ENCODE measurements around the gene CPT1B. TPM values are rescaled to one million over a fixed set of nuclear protein-coding genes. Genes with fewer than 3 reads are reported as not detected.

The CPT1B gene
- total and polyA plus RNA-seq, 10 of the 15 experiments (the other 5 are each of a cell fraction or from before 2014, with no cell fraction given), result 3.5 to 54.0 (median 21.7) TPM

- ChIA-PET RAD21 (ENCODE audit: unreplicated experiment) (no interaction called here), POLR2A (no interaction called here), SMC1A (ENCODE audit: uncharacterized antibody, unreplicated experiment) (no interaction called here), CTCF (no interaction called here)
- Histone ChIP-seq H4K20me1 (ENCODE audit: control insufficient read depth, insufficient read depth) (no peaks in the 10 kb centered on the region), H3K4me3 (no peak overlapping the region), H3K79me2 (ENCODE audit: control insufficient read depth, insufficient read depth, low read length) (no peaks in the 10 kb centered on the region), H3K4me1 (ENCODE audit: control insufficient read depth, insufficient read depth, low read length) (no peaks in the 10 kb centered on the region), H3K9ac (ENCODE audit: control insufficient read depth, insufficient read depth, low read length) (no peak overlapping the region), H3K9me3 (replicated peaks; ENCODE audit: control insufficient read depth, insufficient read depth, low read length) (no peaks in the 10 kb centered on the region), H3K27me3 (replicated peaks in 1 of 2; ENCODE audit: control insufficient read depth in 2 of 2, insufficient read depth in 2 of 2, low read length in 1 of 2) (peaks cover 5 to 6% of the 10 kb centered on the region in 2 experiments; a peak in 3 of 4 replicates), H3K27ac (ENCODE audit: control insufficient read depth, insufficient read depth) (no peak overlapping the region), H2AFZ (ENCODE audit: control insufficient read depth, low read depth, low read length) (no peak overlapping the region), H3K4me2 (ENCODE audit: control insufficient read depth, insufficient read depth) (no peak overlapping the region), H3K36me3 (ENCODE audit: control insufficient read depth in 2 of 2, insufficient read depth in 2 of 2, low read length in 1 of 2) (no peaks in the 10 kb centered on the region)
- intact Hi-C loops (cut with micrococcal nuclease; ENCODE audit: unreplicated experiment), result no loop called here
- BruUV-seq (replicated peaks), result no TSS peak
- no peak for FAIRE-seq
- in situ Hi-C loops (cut with MboI), result no loop called here
- DNase-seq (ENCODE audit: low read depth, low spot score), result no peak
- TF ChIP-seq CHD4 (IDR thresholded peaks at IDR 0.05) (no peak), ZNF687 (IDR thresholded peaks at IDR 0.05) (no peak), CBFB (IDR thresholded peaks at IDR 0.05; ENCODE audit: low read depth) (no peak), HDAC6 (IDR thresholded peaks at IDR 0.05; ENCODE audit: unreplicated experiment) (peak; percentile 91)
- WGBS (ENCODE audit: insufficient coverage, insufficient replicate concordance, low lambda C conversion rate, missing lambda C conversion rate), result 35% methylated on average over 60 of the region's 70 CpGs
- no peak for ATAC-seq
Observed at GRCh38 chr22:50603511-50604255, 25.5 kb upstream of the CPT1B start.
